BE2C (cell line): ENCODE measurements around the gene UBE2G1.
"Not testable (repeated sequence)": the region's sequence is repeated elsewhere in the genome, so short reads cannot be mapped to it uniquely, and the experiment has no call there.

ENCODE experiments used
- DNase-seq: peaks from one replicate; pipeline ENCODE4 v3.0.0-alpha.2; 2020
- H3K27me3 ChIP-seq: fragments of 250-450 bp; sonication (Bioruptor Pico); 2 replicates; pipeline ENCODE4 v1.5.1; 2020; ENCODE audit warnings: mild to moderate bottlenecking
- H3K36me3 ChIP-seq: fragments of 250-450 bp; sonication (Bioruptor Pico); 2 replicates; pipeline ENCODE4 v1.5.1; 2020; ENCODE audit warnings: mild to moderate bottlenecking
- H3K4me1 ChIP-seq: fragments of 250-450 bp; sonication (Bioruptor Pico); 2 replicates; pipeline ENCODE4 v1.5.1; 2020
- H3K4me3 ChIP-seq: 2 replicates; pipeline ENCODE4 v1.5.1; 2011; ENCODE audit warnings: low read depth, low read length
- H3K9me3 ChIP-seq: fragments of 250-450 bp; sonication (Bioruptor Pico); 2 replicates; pipeline ENCODE4 v1.5.1; 2020
- TF ChIP-seq, protein P1 (sequence below): IDR thresholded peaks from 2 replicates; pipeline ENCODE4 v1.5.1; 2012; ENCODE audit warnings: mild to moderate bottlenecking, low read depth, low read length

Gene UBE2G1

DNA sequence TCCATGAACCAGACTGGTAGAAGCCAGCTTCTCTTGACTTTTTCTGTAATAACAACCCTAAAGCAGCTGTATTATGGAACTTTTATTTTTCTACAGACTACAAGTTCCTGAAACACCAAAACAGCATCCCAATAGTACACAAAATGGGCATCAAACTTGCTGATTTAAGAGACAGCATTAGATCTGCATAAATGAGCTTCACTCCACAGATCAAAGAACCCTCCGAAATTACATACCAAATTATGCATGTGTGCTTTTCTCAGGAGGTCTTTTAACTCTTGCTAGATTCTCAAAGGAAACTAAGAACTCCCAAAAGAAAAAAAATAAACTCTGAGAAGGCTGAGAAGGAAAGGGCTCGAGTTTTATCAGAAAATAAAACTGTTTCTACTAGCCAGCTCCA, 12.3 kb downstream of the UBE2G1 start:
- H3K4me3 ChIP-seq = no peak overlapping the region
- DNase-seq = no peak
- H3K27me3 ChIP-seq = no peaks in the 10 kb centered on the region
- TF ChIP-seq, protein P1, sequence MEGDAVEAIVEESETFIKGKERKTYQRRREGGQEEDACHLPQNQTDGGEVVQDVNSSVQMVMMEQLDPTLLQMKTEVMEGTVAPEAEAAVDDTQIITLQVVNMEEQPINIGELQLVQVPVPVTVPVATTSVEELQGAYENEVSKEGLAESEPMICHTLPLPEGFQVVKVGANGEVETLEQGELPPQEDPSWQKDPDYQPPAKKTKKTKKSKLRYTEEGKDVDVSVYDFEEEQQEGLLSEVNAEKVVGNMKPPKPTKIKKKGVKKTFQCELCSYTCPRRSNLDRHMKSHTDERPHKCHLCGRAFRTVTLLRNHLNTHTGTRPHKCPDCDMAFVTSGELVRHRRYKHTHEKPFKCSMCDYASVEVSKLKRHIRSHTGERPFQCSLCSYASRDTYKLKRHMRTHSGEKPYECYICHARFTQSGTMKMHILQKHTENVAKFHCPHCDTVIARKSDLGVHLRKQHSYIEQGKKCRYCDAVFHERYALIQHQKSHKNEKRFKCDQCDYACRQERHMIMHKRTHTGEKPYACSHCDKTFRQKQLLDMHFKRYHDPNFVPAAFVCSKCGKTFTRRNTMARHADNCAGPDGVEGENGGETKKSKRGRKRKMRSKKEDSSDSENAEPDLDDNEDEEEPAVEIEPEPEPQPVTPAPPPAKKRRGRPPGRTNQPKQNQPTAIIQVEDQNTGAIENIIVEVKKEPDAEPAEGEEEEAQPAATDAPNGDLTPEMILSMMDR = no peak
- no peaks in the 10 kb centered on the region for H3K36me3 ChIP-seq
- H3K9me3 ChIP-seq = no peaks in the 10 kb centered on the region
- no peaks in the 10 kb centered on the region for H3K4me1 ChIP-seq

DNA sequence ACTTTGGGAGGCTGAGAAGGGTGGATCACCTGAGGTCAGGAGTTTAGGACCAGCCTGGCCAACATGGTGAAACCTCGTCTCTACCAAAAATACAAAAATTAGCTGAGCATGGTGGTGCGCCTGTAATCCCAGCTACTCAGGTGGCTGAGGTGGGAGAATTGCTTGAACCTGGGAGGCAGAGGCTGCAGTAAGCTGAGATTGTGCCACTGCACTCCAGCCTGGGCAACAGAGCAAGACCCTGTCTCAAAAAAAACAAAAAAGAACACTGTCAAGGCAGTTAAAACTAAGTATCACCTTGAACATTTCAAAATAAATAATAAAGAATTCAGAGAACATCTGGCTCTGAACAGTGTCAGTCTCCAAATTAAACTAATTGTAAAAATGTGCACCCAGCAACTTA, 16.3 kb downstream of the UBE2G1 start:
- not testable (repeated sequence) for H3K4me1 ChIP-seq, H3K36me3 ChIP-seq, DNase-seq, H3K4me3 ChIP-seq, H3K9me3 ChIP-seq, H3K27me3 ChIP-seq

DNA sequence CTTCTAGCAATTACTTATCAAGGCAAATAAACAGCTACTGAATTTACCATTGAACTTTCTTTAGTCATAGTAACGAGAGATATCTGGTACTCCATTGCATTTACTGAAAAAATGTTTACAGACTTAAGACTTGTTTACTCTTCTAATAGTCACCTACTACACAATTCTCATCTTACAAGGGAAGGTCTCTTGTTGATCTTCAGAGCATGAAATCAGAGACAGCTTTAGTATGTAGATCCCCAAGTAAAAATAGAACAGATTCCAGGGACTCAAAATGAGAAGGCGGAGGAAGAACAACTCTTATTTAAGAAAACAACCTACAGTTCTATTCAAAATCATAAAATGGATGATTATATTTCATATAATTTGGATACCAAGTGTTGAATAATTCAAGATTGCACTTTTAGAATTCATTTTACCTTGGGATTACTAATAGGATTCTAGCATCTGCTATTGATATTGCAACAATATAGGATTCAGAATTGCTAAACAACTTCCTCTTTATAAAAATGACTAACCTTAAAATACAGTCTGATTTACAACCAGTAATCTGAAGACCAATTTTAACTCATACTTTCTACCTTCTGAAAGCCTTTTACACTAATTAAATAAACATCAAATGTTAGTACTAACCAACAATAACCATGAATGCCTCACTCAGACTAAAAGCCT, 20.8 kb downstream of the UBE2G1 start:
- H3K27me3 ChIP-seq = no peaks in the 10 kb centered on the region
- H3K36me3 ChIP-seq = no peaks in the 10 kb centered on the region
- no peaks in the 10 kb centered on the region for H3K4me1 ChIP-seq
- TF ChIP-seq, protein P1 = no peak
- DNase-seq = no peak
- no peak overlapping the region for H3K4me3 ChIP-seq
- no peaks in the 10 kb centered on the region for H3K9me3 ChIP-seq

DNA sequence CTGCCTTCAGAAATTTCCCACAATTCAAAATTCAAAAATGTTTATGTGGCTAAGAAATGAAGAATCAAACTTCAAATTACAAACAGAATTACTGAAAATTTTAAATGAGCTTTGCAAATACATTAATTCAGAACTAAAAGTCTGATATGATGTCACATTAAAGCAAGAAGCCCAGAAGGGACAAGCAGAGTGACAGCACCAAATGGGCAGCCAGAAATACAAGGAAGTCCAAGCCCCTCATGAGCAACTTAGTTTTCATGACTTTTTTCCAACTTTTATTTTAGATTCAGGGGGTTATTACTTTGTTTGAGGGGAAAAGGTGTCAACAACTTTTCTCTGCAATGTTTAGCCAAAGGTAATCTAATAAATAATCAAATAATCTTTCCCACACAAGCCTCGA, 21.5 kb downstream of the UBE2G1 start:
- H3K36me3 ChIP-seq = no peaks in the 10 kb centered on the region
- TF ChIP-seq, protein P1 = no peak

DNA sequence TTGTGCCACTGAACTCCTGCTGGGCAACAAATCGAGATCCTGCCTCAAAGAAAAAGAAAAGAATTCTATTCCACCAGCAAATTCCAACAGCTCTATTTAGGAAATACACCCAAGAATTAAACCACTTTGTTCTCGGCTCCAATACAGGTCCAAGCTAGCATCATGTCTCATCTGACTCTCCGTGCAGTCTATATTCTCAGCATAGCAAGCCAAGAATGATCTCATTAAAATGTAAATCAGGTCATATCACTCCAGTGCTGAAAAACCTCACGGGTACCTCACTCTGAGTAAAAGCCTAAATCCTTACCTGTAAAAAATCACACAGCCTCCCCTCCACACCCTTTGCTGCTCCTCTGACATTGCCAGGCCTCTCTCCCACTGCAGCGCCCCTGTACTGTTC, 23.9 kb downstream of the UBE2G1 start:
- Histone ChIP-seq H3K27me3 (no peaks in the 10 kb centered on the region), H3K4me1 (no peaks in the 10 kb centered on the region), H3K9me3 (no peaks in the 10 kb centered on the region), H3K4me3 (no peak overlapping the region), H3K36me3 (no peaks in the 10 kb centered on the region)
- TF ChIP-seq, protein P1 = no peak
- no peak for DNase-seq

More for the DNA sequence above, 21.5 kb downstream of the UBE2G1 start:
- Histone ChIP-seq H3K27me3 (no peaks in the 10 kb centered on the region), H3K4me3 (no peak overlapping the region), H3K4me1 (no peaks in the 10 kb centered on the region), H3K9me3 (no peaks in the 10 kb centered on the region)
- no peak for DNase-seq

DNA sequence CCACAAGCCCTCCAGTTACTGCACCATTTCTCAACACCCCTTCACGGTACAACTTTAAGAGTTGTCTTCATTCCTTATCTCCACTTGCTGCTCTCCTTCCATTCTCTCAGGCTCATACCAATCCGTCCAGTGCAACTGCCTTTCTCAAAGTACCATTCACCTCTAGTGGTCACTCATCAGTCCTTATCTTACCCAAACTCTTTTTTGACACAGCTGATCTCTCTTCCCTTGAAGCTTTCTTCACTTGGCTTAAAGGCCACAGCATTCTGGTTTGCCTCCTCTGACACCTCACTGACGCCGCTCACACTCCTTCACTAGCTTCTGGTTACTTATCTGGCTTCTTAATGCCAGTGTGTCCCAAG, 24.9 kb downstream of the UBE2G1 start:
- Histone ChIP-seq H3K9me3 (no peaks in the 10 kb centered on the region), H3K4me3 (no peak overlapping the region), H3K4me1 (no peaks in the 10 kb centered on the region), H3K36me3 (no peaks in the 10 kb centered on the region), H3K27me3 (no peaks in the 10 kb centered on the region)
- TF ChIP-seq, protein P1 = no peak
- DNase-seq = no peak
